RWPE2 (cell line): ENCODE measurements around the gene RFX6.

Source experiments
- ATAC-seq: fragments of 200-7000 bp; cut with Tn5 transposase; 3 replicates; pipeline ENCODE4 v1.9.1; 2021; ENCODE audit warnings: low read depth
- DNase-seq: peaks from one replicate; pipeline ENCODE4 v3.0.0-alpha.2; 2020; ENCODE audit warnings: low spot score
- H3K27ac ChIP-seq: fragments of 450-650 bp; 2 replicates; pipeline ENCODE4 v1.5.1; 2017; ENCODE audit warnings: mild to moderate bottlenecking; ENCODE audit not compliant: poor library complexity, severe bottlenecking
- H3K27me3 ChIP-seq: fragments of 250-450 bp; sonication (Bioruptor Pico); 2 replicates; pipeline ENCODE4 v1.5.1; 2021; ENCODE audit warnings: mild to moderate bottlenecking, moderate library complexity; ENCODE audit not compliant: insufficient read depth, poor library complexity, severe bottlenecking
- H3K36me3 ChIP-seq: fragments of 250-450 bp; sonication (Bioruptor Pico); 2 replicates; pipeline ENCODE4 v1.5.1; 2020; ENCODE audit warnings: low read depth, mild to moderate bottlenecking, moderate library complexity
- H3K4me1 ChIP-seq: fragments of 250-450 bp; sonication (Bioruptor Pico); 2 replicates; pipeline ENCODE4 v1.5.1; 2021; ENCODE audit warnings: mild to moderate bottlenecking, moderate library complexity; ENCODE audit not compliant: insufficient read depth, poor library complexity, severe bottlenecking
- H3K4me3 ChIP-seq: fragments of 250-450 bp; sonication (Bioruptor Pico); 2 replicates; pipeline ENCODE4 v1.5.1; 2021; ENCODE audit warnings: mild to moderate bottlenecking, moderate library complexity; ENCODE audit not compliant: severe bottlenecking
- H3K9me3 ChIP-seq: fragments of 250-450 bp; sonication (Bioruptor Pico); 2 replicates; pipeline ENCODE4 v1.5.1; 2021; ENCODE audit warnings: mild to moderate bottlenecking, moderate library complexity; ENCODE audit not compliant: severe bottlenecking
- CTCF ChIP-seq: fragments of 450-650 bp; IDR thresholded peaks from one replicate; pipeline ENCODE4 v1.5.1; 2017; ENCODE audit warnings: mild to moderate bottlenecking, moderate library complexity; ENCODE audit not compliant: poor library complexity, severe bottlenecking

RFX6 gene

GRCh38 chr6:116888732-116889360, 11.8 kb downstream of the RFX6 start:
- Histone ChIP-seq H3K4me1 (no peaks in the 10 kb centered on the region), H3K27me3 (no peaks in the 10 kb centered on the region), H3K27ac (no peak overlapping the region), H3K4me3 (no peak overlapping the region), H3K9me3 (no peaks in the 10 kb centered on the region), H3K36me3 (no peaks in the 10 kb centered on the region)
- ATAC-seq, result no peak
- no peak for DNase-seq
- TF ChIP-seq CTCF, result no peak

DNA sequence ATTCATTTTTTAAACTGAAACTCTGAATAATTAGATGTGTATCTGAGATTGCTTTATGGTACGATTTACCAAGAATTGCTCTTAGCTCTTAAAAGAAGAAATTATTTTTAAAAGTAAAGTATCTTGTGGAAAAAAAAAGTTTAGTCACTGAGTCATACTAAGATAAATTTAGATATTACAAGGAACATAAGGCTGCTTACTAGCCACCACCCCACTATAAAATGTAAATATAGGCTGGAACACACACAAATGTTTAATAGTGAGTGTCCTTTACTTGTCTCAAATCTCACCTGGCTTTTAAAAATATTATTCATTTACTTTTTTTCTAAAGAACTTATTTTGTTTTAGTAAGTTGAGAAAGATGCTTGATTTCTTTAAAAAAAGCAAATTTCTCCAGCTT, 17.6 kb downstream of the RFX6 start:
- no peaks in the 10 kb centered on the region for H3K36me3 ChIP-seq
- no peaks in the 10 kb centered on the region for H3K9me3 ChIP-seq
- H3K27ac ChIP-seq, result no peak overlapping the region
- no peak for ATAC-seq
- DNase-seq, result no peak
- no peaks in the 10 kb centered on the region for H3K4me1 ChIP-seq
- TF ChIP-seq CTCF, result no peak
- peaks cover 4% of the 10 kb centered on the region for H3K27me3 ChIP-seq
- no peak overlapping the region for H3K4me3 ChIP-seq

DNA sequence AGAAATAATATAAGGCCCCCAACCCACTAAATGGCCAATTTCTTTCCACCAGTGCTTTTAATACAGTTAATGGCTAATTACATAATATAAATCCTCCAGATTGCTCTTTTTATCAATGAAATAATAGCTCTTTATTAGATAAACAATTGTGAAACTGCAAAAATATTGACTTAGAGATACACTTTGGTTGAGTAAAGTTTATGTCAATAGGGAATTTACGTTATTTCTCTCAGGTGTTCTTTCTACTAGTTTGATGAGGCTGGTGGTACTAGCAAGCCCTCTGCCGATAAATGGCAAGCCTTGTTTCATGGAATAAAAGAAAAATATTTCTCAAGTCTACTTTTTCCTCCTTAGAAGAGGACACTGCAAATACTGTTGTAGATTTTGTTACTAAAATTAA, 18.9 kb downstream of the RFX6 start:
- TF ChIP-seq CTCF, result no peak
- H3K9me3 ChIP-seq, result no peaks in the 10 kb centered on the region
- H3K4me1 ChIP-seq, result no peaks in the 10 kb centered on the region
- ATAC-seq (no peak), DNase-seq (no peak)
- no peak overlapping the region for H3K4me3 ChIP-seq
- no peak overlapping the region for H3K27ac ChIP-seq
- peaks cover 4% of the 10 kb centered on the region for H3K27me3 ChIP-seq
- no peaks in the 10 kb centered on the region for H3K36me3 ChIP-seq

DNA sequence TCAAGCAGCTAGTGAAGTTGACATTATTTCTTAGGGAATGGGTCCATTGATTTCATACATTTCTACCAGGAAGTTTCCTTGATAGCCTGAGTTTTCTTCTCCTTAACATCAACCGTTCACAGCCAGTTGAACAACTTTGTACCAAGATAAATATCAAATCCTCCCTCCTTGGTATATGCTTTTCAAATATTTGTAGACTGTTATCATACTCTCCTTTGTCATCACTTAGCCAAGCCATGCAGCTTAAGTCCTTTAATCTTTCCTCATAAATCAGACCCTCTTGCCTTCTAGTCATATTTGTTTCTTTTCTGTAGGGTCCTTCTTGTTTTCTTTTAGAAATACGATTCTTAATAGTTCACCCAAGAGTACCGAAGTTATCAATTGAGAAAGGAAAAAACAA, 25.6 kb downstream of the RFX6 start:
- H3K4me1 ChIP-seq, result no peaks in the 10 kb centered on the region
- no peaks in the 10 kb centered on the region for H3K36me3 ChIP-seq
- no peak overlapping the region for H3K27ac ChIP-seq
- no peak for DNase-seq
- no peak overlapping the region for H3K4me3 ChIP-seq
- H3K9me3 ChIP-seq, result peaks cover 2% of the 10 kb centered on the region
- ATAC-seq, result no peak
- no peak for TF ChIP-seq CTCF
- no peaks in the 10 kb centered on the region for H3K27me3 ChIP-seq

DNA sequence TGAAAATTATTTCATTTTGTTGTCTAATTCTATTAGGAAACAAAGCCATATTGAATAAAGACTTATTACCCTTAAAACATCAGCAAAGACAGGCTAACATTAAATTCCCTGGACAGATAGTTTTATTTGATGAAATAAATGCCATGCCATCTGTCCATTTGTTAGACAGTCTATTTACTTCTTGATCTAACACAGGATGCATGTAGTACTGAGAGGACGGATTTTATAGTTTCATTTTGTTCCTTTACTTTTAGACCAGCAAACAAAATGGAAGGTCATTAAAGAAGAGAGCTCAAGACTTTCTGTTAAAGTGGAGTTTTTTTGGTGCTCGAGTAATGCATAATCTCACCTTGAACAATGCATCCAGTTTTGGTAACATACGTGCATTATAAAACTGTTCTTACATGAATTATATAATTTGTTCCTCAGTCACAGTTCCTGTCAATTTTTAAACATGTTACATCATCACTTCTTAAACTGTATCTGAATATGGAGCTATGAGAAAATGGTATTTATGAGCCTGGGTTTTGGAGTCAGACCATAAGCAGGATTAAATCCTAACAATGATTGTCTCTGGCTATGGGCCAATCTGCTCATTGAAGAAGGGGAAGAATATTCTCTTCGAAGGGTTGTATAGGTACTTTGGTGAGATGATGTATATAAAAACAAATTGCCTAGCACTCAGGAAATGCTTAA, 46.0 kb downstream of the RFX6 start:
- H3K36me3 ChIP-seq, result no peaks in the 10 kb centered on the region
- DNase-seq, result no peak
- no peak for ATAC-seq
- TF ChIP-seq CTCF, result no peak
- H3K9me3 ChIP-seq, result peaks cover 2% of the 10 kb centered on the region
- H3K27me3 ChIP-seq, result peaks cover 23% of the 10 kb centered on the region
- H3K4me1 ChIP-seq, result no peaks in the 10 kb centered on the region
- no peak overlapping the region for H3K27ac ChIP-seq
- H3K4me3 ChIP-seq, result no peak overlapping the region
